ENCODE data around the gene PRSS21. TPM values are rescaled to one million over a fixed set of nuclear protein-coding genes. Genes with fewer than 3 reads are reported as not detected.

The PRSS21 gene
- total RNA-seq, 4 donors from 2014 or later, result 1.6 to 1.9 TPM; not detected in 2

GRCh38 chr16:2834968-2835367 is 17.9 kb downstream of the PRSS21 start:
- in situ Hi-C loops (cut with MboI; ENCODE audit: low pct_ligation_motif_present in 1 of 4, low pct_unique_long_range_greater_than_20kb in 1 of 4, low sequenced_read_pairs in 3 of 4) (no loop called here), intact Hi-C loops (cut with DNase I; ENCODE audit: low total_unique reads) (no loop called here)
- DNase-seq, result no peak
- TF ChIP-seq, protein P1, sequence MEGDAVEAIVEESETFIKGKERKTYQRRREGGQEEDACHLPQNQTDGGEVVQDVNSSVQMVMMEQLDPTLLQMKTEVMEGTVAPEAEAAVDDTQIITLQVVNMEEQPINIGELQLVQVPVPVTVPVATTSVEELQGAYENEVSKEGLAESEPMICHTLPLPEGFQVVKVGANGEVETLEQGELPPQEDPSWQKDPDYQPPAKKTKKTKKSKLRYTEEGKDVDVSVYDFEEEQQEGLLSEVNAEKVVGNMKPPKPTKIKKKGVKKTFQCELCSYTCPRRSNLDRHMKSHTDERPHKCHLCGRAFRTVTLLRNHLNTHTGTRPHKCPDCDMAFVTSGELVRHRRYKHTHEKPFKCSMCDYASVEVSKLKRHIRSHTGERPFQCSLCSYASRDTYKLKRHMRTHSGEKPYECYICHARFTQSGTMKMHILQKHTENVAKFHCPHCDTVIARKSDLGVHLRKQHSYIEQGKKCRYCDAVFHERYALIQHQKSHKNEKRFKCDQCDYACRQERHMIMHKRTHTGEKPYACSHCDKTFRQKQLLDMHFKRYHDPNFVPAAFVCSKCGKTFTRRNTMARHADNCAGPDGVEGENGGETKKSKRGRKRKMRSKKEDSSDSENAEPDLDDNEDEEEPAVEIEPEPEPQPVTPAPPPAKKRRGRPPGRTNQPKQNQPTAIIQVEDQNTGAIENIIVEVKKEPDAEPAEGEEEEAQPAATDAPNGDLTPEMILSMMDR (IDR thresholded peaks at IDR 0.05), result no peak
- TF ChIP-seq POLR2A (IDR thresholded peaks at IDR 0.05), result no peak
- no peak for TF ChIP-seq EP300 (IDR thresholded peaks at IDR 0.05; ENCODE audit: low read depth)
- no peak for TF ChIP-seq POLR2AphosphoS5 (IDR thresholded peaks at IDR 0.05)
- no peaks in the 10 kb centered on the region for H3K9me3 ChIP-seq
- no peak overlapping the region for H3K4me3 ChIP-seq
- no peaks in the 10 kb centered on the region for H3K36me3 ChIP-seq
- WGBS, 2 donors (ENCODE audit: low coverage in 1 of 2), result 88 to 100% methylated on average over 1 to 3 of the region's 3 CpGs
- H3K4me1 ChIP-seq, result peaks cover 0 to 13% (median 4%) of the 10 kb centered on the region in 4 donors
- peaks cover 8% of the 10 kb centered on the region for H3K27me3 ChIP-seq
- no peak overlapping the region for H3K27ac ChIP-seq

DNA sequence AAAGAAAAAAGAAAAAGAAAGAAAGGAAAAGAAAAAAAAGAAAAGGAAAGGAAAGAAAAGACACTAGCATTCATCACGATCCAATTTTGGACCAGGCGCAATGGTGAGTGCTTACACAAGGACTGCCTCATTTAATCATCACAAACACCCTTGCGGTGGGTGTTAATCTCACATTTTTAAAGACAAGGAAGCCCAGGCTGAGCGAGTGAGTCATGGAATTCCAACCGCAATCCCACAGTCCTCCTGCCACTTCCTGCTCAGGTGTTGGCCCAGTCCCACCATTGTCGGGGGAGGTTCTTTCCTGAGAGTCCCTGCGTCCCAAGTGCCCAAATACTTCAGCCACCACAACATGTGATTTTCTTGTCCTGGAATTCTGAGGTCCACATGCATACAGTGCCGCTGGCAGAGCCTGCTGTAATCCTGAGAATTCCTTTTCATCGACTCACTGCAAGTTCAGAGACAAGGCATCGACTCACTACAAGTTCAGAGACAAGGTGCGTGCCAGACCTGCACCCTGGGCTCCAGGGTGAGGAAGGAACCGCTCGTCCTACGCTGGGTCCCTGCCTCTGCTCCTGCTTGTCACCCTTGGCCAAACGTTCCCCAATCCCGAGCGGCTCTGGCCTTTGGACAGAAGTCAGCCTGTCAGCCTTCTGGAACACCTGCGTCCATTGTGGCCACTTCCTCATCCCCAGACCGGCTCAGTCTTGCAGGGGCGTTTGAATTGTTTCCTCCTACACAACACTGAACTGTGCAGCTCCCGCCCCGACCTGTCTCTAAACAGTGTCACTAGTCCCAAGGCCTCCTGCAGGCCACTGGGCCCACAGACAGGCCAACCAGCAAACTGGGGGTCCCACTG is 18.8 kb downstream of the PRSS21 start:
- intact Hi-C loops (cut with DNase I; ENCODE audit: low total_unique reads), result no loop called here
- H3K27ac ChIP-seq, result peak overlapping the region in 3 of 4 donors; percentile 10 to 16 (median 14)

GRCh38 chr16:2836646-2837508 is 19.8 kb downstream of the PRSS21 start:
- no peak for DNase-seq
- 84 to 89% methylated on average over 3 to 13 of the region's 13 CpGs for WGBS, 2 donors (ENCODE audit: low coverage in 1 of 2)
- Histone ChIP-seq H3K27me3 (peaks cover 8% of the 10 kb centered on the region), H3K27ac (no peak overlapping the region), H3K9me3 (no peaks in the 10 kb centered on the region), H3K4me3 (no peak overlapping the region), H3K4me1 (peaks cover 0 to 6% (median 3%) of the 10 kb centered on the region in 4 donors), H3K36me3 (no peaks in the 10 kb centered on the region)
- in situ Hi-C loops (cut with MboI; ENCODE audit: low pct_ligation_motif_present in 1 of 4, low pct_unique_long_range_greater_than_20kb in 1 of 4, low sequenced_read_pairs in 3 of 4) (no loop called here), intact Hi-C loops (cut with DNase I; ENCODE audit: low total_unique reads) (no loop called here)
- TF ChIP-seq POLR2AphosphoS5 (IDR thresholded peaks at IDR 0.05), result no peak
- TF ChIP-seq POLR2A (IDR thresholded peaks at IDR 0.05), result no peak
- TF ChIP-seq EP300 (IDR thresholded peaks at IDR 0.05; ENCODE audit: low read depth), result no peak
- TF ChIP-seq, protein P1 (IDR thresholded peaks at IDR 0.05), result no peak

More for the DNA sequence above, 18.8 kb downstream of the PRSS21 start:
- H3K36me3 ChIP-seq, result no peaks in the 10 kb centered on the region
- H3K4me1 ChIP-seq, result peaks cover 0 to 5% (median 2%) of the 10 kb centered on the region in 4 donors
- 37 to 60% methylated on average over 3 to 22 of the region's 22 CpGs for WGBS, 2 donors (ENCODE audit: low coverage in 1 of 2)
- H3K4me3 ChIP-seq, result no peak overlapping the region
- no peaks in the 10 kb centered on the region for H3K9me3 ChIP-seq
- TF ChIP-seq POLR2AphosphoS5 (IDR thresholded peaks at IDR 0.05) (no peak), EP300 (IDR thresholded peaks at IDR 0.05; ENCODE audit: low read depth) (no peak), POLR2A (IDR thresholded peaks at IDR 0.05) (no peak)
- TF ChIP-seq, protein P1 (IDR thresholded peaks at IDR 0.05), result no peak
- DNase-seq, result peak; percentile 63
- H3K27me3 ChIP-seq, result peaks cover 8% of the 10 kb centered on the region
- in situ Hi-C loops (cut with MboI; ENCODE audit: low pct_ligation_motif_present in 1 of 4, low pct_unique_long_range_greater_than_20kb in 1 of 4, low sequenced_read_pairs in 3 of 4), result no loop called here

DNA sequence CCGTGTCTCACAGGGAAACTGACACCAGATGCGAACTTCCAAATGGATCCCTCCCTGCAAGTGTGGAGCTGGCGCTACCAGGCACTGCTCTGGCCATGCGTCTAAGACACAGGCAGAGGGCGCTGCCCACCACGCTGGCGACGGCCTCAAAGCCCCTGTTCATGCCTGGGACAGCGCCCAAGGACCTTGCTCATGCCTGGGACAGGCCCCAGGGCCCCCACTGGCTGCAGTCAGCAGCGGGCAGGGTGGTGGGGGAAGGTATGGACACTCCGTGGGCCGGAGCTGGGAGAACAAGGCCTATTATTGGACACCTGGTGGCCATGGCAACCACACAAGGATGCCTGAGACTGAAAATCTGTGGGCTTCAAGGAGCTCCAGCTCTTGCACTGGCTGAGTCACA is 21.9 kb downstream of the PRSS21 start:
- DNase-seq, result peak; percentile 69
- intact Hi-C loops (cut with DNase I; ENCODE audit: low total_unique reads), result no loop called here
- Histone ChIP-seq H3K9me3 (no peaks in the 10 kb centered on the region), H3K27ac (no peak overlapping the region), H3K4me3 (no peak overlapping the region), H3K27me3 (peaks cover 8% of the 10 kb centered on the region), H3K36me3 (no peaks in the 10 kb centered on the region), H3K4me1 (peaks cover 0 to 12% (median 7%) of the 10 kb centered on the region in 4 donors)
- in situ Hi-C loops (cut with MboI; ENCODE audit: low pct_ligation_motif_present in 1 of 4, low pct_unique_long_range_greater_than_20kb in 1 of 4, low sequenced_read_pairs in 3 of 4), result no loop called here
- WGBS, 2 donors (ENCODE audit: low coverage in 1 of 2), result 4% methylated on average over 11 of the region's 12 CpGs; no CpG with 5 or more reads in 1 of the 2 donors
- TF ChIP-seq POLR2A (IDR thresholded peaks at IDR 0.05) (no peak), POLR2AphosphoS5 (IDR thresholded peaks at IDR 0.05) (no peak), EP300 (IDR thresholded peaks at IDR 0.05; ENCODE audit: low read depth) (no peak)
- TF ChIP-seq, protein P1 (IDR thresholded peaks at IDR 0.05), result peak; percentile 57 to 79 (median 69)
